HCT116 (cell line): ENCODE data around the gene CCDC40. TPM values are rescaled to one million over a fixed set of nuclear protein-coding genes. Genes with fewer than 3 reads are reported as not detected.

Source experiments
- ATAC-seq: fragments of 200-7000 bp; cut with Tn5 transposase; 2 replicates; pipeline ENCODE4 v1.9.1; 2020; ENCODE audit warnings: mild to moderate bottlenecking, moderate library complexity
- BruUV-seq: library from RNA; stranded (reverse); fragments of 400-500 nt; replicated peaks from 2 replicates; lab custom pipeline; 2021; lab: Mats Ljungman, UMichigan
- CTCF ChIA-PET: fragments of 300-600 bp; sonication (Branson Sonifier 250); formaldehyde crosslinking; loops from one replicate; lab custom pipeline; 2021; ENCODE audit warnings: antibody characterized with exemption; lab: Charles Lee
- POLR2A ChIA-PET: fragments of 300-600, 350-600 bp; sonication (Branson Sonifier 250); formaldehyde crosslinking; loops from one replicate; lab custom pipeline; 2021; ENCODE audit warnings: antibody characterized with exemption; lab: Charles Lee
- RAD21 ChIA-PET, 2 experiments: fragments of 300-600 bp; sonication (Branson Sonifier 250); formaldehyde crosslinking; loops; one replicate each; lab custom pipeline; 2023; ENCODE audit warnings: low total read pairs in 2 of 2; ENCODE audit not compliant: uncharacterized antibody in 2 of 2, unreplicated experiment in 2 of 2, low non-redundant PET in 1 of 2; lab: Charles Lee
- DNase-seq: peaks from one replicate; pipeline ENCODE4 v3.0.0-alpha.2; 2010; ENCODE audit warnings: low read depth, low spot score
- H2AFZ ChIP-seq: fragments of 200-600 bp; shearing (Covaris generic), sonication (generic); 2 replicates; pipeline ENCODE4 v1.6.1; 2017; ENCODE audit warnings: low read depth, mixed run types, mixed read lengths, antibody characterized with exemption, low read length; ENCODE audit not compliant: poor library complexity, severe bottlenecking
- H3K27ac ChIP-seq: 2 replicates; pipeline ENCODE4 v1.5.1; 2012; ENCODE audit warnings: low read depth, low read length
- H3K27me3 ChIP-seq: fragments of 200-600 bp; sonication (generic); 2 replicates; pipeline ENCODE4 v1.6.1; 2016; ENCODE audit warnings: mixed run types, low read length, mixed read lengths; ENCODE audit not compliant: insufficient read depth
- H3K36me3 ChIP-seq, 2 experiments: fragments of 200-500 bp in 1 of 2; fragments of 200-600 bp in 1 of 2; sonication (Bioruptor generic) in 1 of 2; sonication (generic) in 1 of 2; 2 replicates each; pipeline versions ENCODE4 v1.5.1 to v1.6.1; 2014 to 2016; ENCODE audit warnings: low read length in 2 of 2, inconsistent platforms in 1 of 2, mixed read lengths in 1 of 2, mixed run types in 1 of 2; ENCODE audit not compliant: insufficient read depth in 2 of 2, control insufficient read depth in 1 of 2
- H3K4me1 ChIP-seq, 2 experiments: fragments of 200-600 bp in 1 of 2; sonication (generic) in 1 of 2; 2 replicates each; pipeline versions ENCODE4 v1.5.1 to v1.6.1; 2012 to 2017; ENCODE audit warnings: low read length in 2 of 2, inconsistent platforms in 1 of 2, mild to moderate bottlenecking in 1 of 2, mixed read lengths in 1 of 2, mixed run types in 1 of 2, moderate library complexity in 1 of 2; ENCODE audit not compliant: insufficient read depth in 2 of 2, control insufficient read depth in 1 of 2
- H3K4me2 ChIP-seq: fragments of 200-600 bp; sonication (generic); 2 replicates; pipeline ENCODE4 v1.6.1; 2017; ENCODE audit warnings: mixed run types, low read length, mixed read lengths
- H3K4me3 ChIP-seq, 2 experiments: fragments of 200-600 bp in 1 of 2; sonication (generic) in 1 of 2; replicated peaks in 1 of 2; 2 replicates each; pipeline ENCODE4 v1.5.1; 2011 to 2016; ENCODE audit warnings: low read length in 2 of 2, control low read depth in 1 of 2, low read depth in 1 of 2, mild to moderate bottlenecking in 1 of 2, mixed read lengths in 1 of 2, mixed run types in 1 of 2
- H3K79me2 ChIP-seq: fragments of 200-600 bp; sonication (generic); 2 replicates; pipeline ENCODE4 v1.6.1; 2017; ENCODE audit warnings: mild to moderate bottlenecking, mixed run types, low read length, moderate library complexity, mixed read lengths; ENCODE audit not compliant: insufficient read depth
- H3K9ac ChIP-seq: fragments of 200-600 bp; sonication (generic); 2 replicates; pipeline ENCODE4 v1.6.1; 2016; ENCODE audit warnings: low read length, mixed read lengths
- H3K9me2 ChIP-seq: fragments of 200-600 bp; sonication (generic), shearing (Covaris generic); 2 replicates; pipeline ENCODE4 v1.6.1; 2017; ENCODE audit warnings: mixed run types, mild to moderate bottlenecking, moderate library complexity; ENCODE audit not compliant: insufficient read depth
- H3K9me3 ChIP-seq, 2 experiments: fragments of 200-500 bp in 1 of 2; fragments of 200-600 bp in 1 of 2; sonication (Bioruptor generic) in 1 of 2; sonication (generic) in 1 of 2; 2 replicates each; pipeline ENCODE4 v1.6.1; 2014 to 2017; ENCODE audit warnings: low read length in 2 of 2, mixed read lengths in 2 of 2, inconsistent platforms in 1 of 2, low read depth in 1 of 2, mild to moderate bottlenecking in 1 of 2, mixed run types in 1 of 2, moderate library complexity in 1 of 2; ENCODE audit not compliant: control insufficient read depth in 1 of 2, insufficient read depth in 1 of 2
- H4K20me1 ChIP-seq: fragments of 200-600 bp; sonication (generic), shearing (Covaris generic); 2 replicates; pipeline ENCODE4 v1.6.1; 2017; ENCODE audit warnings: mixed run types, mild to moderate bottlenecking, moderate library complexity; ENCODE audit not compliant: insufficient read depth
- CEBPB ChIP-seq: IDR thresholded peaks from 2 replicates; pipeline ENCODE4 v1.6.1; 2012; ENCODE audit warnings: low read depth
- EGR1 ChIP-seq: IDR thresholded peaks from 2 replicates; pipeline ENCODE4 v1.6.1; 2012; ENCODE audit warnings: low read depth
- POLR2A ChIP-seq: IDR thresholded peaks from 2 replicates; pipeline ENCODE4 v1.7.0; 2011; ENCODE audit warnings: borderline replicate concordance; ENCODE audit not compliant: insufficient read depth, insufficient read length; ENCODE audit errors: extremely low read depth
- POLR2AphosphoS5 ChIP-seq: IDR thresholded peaks from 2 replicates; pipeline ENCODE4 v1.6.1; 2011; ENCODE audit warnings: mild to moderate bottlenecking, low read depth, low read length, moderate library complexity
- SP1 ChIP-seq: IDR thresholded peaks from 2 replicates; pipeline ENCODE4 v1.6.1; 2012; ENCODE audit warnings: low read depth
- TCF7L2 ChIP-seq: IDR thresholded peaks from 2 replicates; pipeline ENCODE4 v1.7.0; 2011; ENCODE audit warnings: borderline replicate concordance, inconsistent platforms; ENCODE audit not compliant: insufficient read depth, insufficient read length; ENCODE audit errors: extremely low read depth
- YY1 ChIP-seq: IDR thresholded peaks from 2 replicates; pipeline ENCODE4 v1.6.1; 2011; ENCODE audit warnings: low read length, low read depth, moderate library complexity, mild to moderate bottlenecking; ENCODE audit not compliant: insufficient replicate concordance; ENCODE audit errors: extremely low read depth
- intact Hi-C: fragments of 100-400 bp; cut with micrococcal nuclease; formaldehyde crosslinking; loops from 2 replicates; pipeline ENCODE4 v1.10.0; 2022
- total RNA-seq: library from RNA; stranded (reverse); gene quantifications from one replicate; pipeline ENCODE4 v1.2.1, GENCODE V29; 2021; ENCODE audit not compliant: unreplicated experiment
- TF ChIP-seq, protein P1 (sequence below): IDR thresholded peaks from 2 replicates; pipeline ENCODE4 v1.6.1; 2012

Gene CCDC40
- total RNA-seq, 1 experiment from 2014 or later: 10.3 TPM

GRCh38 chr17:79988185-79988971 is 48.1 kb upstream of the CCDC40 start:
- Histone ChIP-seq H3K79me2 (0 out of 2 replicates have a peak, but pooled peaks cover 5% of the 10 kb centered on the region), H3K9ac (peak overlapping the region; percentile 51), H3K9me3 (no peaks in the 10 kb centered on the region), H3K9me2 (no peaks in the 10 kb centered on the region), H4K20me1 (no peaks in the 10 kb centered on the region), H2AFZ (no peak overlapping the region), H3K27ac (peak overlapping the region; percentile 85), H3K4me2 (peak overlapping the region; percentile 84), H3K27me3 (no peaks in the 10 kb centered on the region), H3K4me3 (peak overlapping the region; percentile 36 to 53), H3K4me1 (peaks cover 65 to 75% of the 10 kb centered on the region in 2 experiments), H3K36me3 (no peaks in the 10 kb centered on the region)
- BruUV-seq: no TSS peak
- RAD21 ChIA-PET: interaction anchor here in 1 of 2 experiments (1.0 kb wide), 1 partner anchor 180 kb away, joined by 3 read pairs; no protein-coding TSS in a partner anchor
- TF ChIP-seq POLR2A: no peak
- peak; percentile 26 for TF ChIP-seq YY1
- TF ChIP-seq TCF7L2: peak; percentile 84
- TF ChIP-seq, protein P1, sequence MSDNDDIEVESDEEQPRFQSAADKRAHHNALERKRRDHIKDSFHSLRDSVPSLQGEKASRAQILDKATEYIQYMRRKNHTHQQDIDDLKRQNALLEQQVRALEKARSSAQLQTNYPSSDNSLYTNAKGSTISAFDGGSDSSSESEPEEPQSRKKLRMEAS: peak; percentile 87
- no peak for TF ChIP-seq CEBPB
- TF ChIP-seq EGR1: peak; percentile 92
- peak; percentile 88 for TF ChIP-seq SP1
- peak; percentile 66 for TF ChIP-seq POLR2AphosphoS5
- CTCF ChIA-PET: interaction anchor here (0.7 to 1.5 kb wide), 7 partner anchors 20 to 247 kb away, joined by 3 to 6 read pairs (median 4); partner anchors contain the start of gene CBX4
- ATAC-seq (peak; percentile 55), DNase-seq (peak; percentile 83)
- intact Hi-C loops: loop anchor here (2.0 to 5.0 kb wide), 3 partner anchors 71 to 150 kb away; partner anchors contain the start of gene CBX4
- POLR2A ChIA-PET: interaction anchor here (0.8 to 1.6 kb wide), 3 partner anchors 52 to 149 kb away, joined by 3 to 10 read pairs (median 3); partner anchors contain the start of gene CBX4
